HS-27A (cell line): Measurements from ENCODE around the gene MAPKAPK2.
"Not testable (repeated sequence)": the region's sequence is repeated elsewhere in the genome, so short reads cannot be mapped to it uniquely, and the experiment has no call there.

ENCODE experiments used
- DNase-seq: peaks from one replicate; pipeline ENCODE4 v3.0.0-alpha.2; 2012; ENCODE audit warnings: low read depth, missing footprints

The MAPKAPK2 gene

DNA sequence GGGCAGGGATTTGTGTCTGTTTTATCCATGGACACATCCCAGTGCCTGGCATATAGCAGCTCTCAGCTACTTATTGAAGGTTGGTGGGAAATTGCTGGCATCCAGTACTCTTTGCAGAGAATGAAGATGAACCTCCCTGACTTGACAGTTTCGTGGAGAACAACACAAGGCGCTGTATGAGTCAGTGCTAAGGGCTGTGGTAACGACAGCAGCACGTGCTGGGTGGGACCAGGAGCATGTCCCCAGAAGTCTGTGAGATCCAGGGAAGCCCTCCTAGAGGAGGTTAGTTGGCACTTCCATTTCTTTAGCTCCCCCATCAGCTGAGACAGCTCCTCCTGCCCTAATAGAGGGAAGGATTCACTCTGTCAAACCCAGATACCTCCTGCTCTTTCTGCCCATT, 60.0 kb downstream of the MAPKAPK2 start:
- no peak for DNase-seq

DNA sequence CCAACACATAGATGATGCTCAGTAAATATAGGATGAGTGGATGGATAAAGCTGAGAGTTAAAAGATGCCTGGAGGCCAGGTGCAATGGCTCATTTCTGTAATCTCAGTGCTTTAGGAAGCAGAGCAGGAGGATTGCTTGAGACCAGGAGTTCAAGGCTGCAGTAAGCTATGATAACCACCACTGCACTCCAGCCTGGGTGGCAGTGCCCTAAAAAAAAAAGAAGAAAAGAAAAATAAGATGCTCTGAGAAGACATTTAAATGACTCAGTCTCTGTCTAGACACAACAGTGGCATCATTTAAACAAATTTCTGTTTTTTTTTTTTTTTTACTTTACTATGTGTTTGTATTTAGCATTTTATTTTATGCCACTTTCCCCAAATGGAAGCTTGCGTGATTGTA, 60.6 kb downstream of the MAPKAPK2 start:
- no peak for DNase-seq

DNA sequence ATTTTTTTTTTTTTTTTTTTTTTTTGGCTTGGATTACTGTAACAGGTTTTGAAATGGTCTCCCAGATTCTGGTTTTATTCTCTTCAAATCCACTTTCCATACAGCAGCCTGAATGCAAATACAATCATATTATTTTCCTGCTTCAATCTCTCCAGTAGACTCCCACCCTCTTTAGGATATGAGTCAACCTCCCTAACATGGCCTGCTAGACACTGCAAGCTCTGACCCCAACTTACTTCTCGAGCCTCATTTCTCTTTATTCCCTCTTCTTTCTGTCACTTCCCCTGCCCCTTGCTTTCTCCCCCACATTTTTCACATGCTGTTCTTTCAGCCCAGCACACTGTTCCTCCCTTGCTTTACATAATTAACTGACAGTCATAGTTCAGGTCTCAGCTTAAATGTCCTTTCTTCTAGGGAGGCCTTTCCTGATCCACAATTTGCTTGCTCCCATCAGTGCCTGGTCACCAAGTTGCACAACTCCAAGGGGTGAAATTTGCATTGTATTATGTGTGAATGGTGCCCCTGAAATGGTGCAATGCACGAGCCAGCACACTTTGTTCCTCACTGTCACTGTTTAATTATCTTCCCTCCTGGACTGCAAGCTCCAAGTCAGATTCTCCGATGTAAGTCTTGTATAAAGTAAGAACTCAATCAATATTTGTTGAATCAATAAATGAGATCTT, 63.8 kb downstream of the MAPKAPK2 start:
- DNase-seq = no peak

DNA sequence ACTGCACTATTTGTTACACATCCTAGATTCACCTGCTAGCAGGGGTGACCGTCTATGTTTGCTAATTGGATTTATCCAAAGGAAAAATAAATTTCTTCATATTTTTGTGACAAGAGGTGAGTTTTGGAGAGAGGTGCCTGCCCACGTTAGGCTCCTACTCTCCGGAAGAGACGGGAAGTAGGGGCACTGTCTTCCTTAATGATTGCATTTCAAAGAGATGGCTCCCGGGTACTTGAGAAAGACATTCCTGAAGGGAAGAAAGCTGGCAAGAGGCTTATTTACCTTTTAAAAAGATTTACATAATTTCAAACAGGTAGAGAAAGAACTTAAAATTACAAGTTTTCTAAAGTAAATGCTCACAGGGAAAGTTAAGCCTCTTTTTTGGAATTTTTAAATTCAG, 67.2 kb downstream of the MAPKAPK2 start:
- no peak for DNase-seq

DNA sequence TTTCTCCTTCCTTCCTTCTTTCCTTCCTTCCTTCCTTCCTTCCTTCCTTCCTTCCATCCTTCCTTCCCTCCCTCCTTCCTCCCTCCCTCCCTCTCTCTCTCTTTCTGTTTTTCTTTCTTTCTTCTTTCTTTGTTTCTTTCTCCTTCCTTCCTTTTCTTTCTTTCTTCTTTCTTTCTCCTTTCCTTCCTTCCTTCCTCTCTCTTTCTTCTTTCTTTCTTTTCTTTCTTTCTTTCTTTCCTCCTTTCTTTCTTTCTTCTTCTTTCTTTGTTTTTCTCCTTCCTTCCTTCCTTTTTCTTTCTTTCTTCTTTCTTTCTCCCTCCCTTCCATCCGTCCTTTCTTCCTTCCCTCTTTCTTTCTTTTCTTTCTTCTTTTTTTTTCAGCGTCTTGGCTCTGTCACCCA, 67.8 kb downstream of the MAPKAPK2 start:
- DNase-seq = no peak

DNA sequence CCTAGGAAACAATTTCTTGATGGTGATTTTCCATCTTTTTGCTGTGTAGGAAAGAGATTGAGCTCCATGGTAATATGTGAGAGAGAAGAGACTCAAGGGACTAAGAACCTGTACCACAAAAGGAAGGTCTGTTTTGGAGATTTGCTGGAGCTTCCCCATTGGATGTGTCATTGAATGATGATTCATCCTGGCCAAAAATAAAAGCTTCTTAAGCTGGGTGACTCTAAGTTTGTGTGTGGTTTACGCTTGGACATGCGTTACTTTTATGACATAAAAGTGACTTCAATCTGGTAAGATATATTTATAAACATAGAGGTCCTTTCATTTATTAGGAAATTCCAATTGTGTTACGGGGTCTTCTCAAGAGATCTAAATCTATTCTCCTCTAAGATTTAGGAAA, 68.4 kb downstream of the MAPKAPK2 start:
- no peak for DNase-seq

DNA sequence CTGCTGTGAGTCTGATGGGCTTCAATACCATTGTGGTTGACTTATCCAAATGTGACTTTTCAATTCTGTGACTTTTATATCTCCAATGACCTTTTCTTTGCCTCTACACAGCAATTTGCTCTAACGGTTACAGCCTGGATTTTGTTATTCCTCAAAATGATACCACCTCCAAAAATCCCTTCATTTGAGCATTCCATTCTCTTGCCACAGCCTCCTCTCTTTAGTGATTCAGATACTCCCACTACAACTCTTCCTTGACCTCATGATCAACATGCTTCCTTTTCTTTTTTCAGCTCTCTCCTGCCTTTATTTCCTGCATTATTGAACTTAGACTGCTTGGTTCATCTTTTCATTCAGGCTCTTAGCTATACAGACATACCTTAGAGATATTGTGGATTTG, 69.3 kb downstream of the MAPKAPK2 start:
- no peak for DNase-seq

DNA sequence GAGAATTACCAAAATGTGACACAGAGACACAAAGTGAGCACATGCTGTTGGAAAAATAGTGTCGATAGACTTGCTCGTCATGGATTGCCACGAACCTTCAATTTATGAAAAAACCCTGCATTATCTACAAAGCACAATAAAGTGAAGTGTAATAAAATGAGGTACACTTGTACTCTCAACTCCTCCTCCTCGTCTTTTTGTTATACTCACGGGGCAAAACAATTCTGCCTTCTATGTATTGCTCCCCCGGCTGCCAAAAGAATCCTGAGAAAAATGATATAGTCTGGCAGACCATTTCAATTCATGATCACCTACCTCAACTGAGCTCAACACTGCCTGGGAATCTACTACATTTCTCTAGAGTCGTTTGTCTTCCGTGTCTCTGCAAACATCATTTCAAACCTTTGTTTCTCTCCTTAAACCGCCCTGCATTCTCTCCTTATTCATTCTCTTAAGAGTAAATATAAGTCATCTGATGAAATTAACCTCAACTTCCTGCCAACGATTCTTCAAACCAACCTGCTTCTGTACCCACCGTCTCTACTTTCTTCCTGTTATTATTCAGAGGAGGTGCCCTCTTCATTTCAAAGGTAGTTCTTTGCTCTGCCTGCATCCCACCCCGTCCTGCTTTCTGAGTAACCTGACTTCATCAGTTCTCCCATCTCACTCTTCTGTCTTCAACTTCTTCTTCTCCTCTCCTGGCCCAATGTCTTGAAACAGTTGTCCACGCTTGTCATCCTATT, 73.0 kb downstream of the MAPKAPK2 start:
- no peak for DNase-seq

DNA sequence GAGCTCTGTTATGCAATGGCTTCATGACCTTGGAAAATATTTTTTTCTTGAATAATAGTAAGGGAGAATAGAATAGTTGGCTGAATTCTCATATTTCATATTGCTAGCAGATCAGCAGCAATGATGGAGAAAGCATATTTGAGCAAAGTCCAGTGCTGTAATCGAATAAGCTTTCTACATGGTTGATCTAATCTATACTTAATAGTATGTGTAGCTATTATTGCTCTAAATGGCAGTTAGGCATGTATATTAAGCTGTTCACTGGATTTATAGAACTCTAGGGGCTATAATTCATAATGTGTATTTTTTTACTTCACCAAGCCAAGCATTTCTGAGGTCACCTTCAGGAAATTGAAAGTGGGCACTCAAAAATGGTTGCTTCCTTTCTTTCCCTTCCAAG, 75.9 kb downstream of the MAPKAPK2 start:
- no peak for DNase-seq

DNA sequence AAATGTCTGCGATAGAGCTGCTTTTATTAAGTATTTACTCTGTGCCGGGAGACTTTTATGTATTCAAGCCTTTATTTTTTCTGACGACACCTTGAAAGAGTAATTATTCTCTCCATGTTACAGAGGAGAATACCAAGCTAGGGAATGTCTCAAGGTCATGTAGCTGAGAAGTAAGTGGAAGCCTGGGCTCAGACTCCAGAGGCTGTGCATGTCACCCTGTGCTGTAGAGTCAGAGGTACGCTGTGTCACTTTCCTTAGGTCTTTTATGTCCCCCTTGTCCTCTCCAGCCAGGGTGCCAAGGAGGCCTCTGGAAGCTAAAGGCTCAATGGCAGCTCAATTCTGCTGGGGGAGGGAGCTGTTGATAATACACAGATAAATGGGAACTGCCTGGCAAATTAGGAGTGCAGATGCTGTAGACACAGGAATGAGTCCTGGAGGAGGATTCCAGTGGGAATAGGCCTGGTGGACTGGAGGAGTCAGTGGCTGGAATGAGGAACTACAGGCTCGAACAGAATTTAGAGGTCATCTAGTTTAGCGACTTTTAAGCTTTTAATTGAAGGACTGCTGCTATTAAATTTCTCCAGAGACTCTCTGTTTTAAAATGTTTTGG, 76.6 kb downstream of the MAPKAPK2 start:
- DNase-seq = no peak

DNA sequence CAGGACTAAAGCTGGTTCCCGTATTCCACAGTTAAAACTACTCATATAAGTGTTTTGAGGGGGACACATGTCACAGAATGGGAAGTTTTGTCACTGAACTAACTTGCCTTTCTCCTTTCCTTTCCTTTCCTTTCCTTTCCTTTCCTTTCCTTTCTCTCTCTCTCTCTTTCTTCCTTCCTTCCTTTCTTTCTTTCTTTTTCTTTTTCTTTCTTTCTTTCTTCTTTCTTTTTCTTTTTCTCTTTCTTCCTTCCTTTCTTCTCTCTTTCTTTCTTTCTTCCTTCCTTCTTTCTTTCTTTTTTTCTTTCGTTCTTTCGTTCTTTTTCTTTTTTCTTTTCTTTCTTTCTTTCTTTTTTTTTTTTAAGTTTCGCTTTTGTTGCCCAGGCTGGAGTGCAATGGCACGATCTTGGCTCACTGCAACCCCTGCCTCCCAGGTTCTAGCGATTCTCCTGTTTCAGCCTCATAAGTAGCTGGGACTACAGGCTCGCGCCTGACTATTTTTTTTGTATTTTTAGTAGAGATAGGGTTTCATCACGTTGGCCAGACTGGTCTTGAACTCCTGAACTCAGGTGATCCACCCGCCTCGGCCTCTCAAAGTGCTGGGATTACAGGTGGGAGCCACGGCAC, 78.1 kb downstream of the MAPKAPK2 start:
- not testable (repeated sequence) for DNase-seq

DNA sequence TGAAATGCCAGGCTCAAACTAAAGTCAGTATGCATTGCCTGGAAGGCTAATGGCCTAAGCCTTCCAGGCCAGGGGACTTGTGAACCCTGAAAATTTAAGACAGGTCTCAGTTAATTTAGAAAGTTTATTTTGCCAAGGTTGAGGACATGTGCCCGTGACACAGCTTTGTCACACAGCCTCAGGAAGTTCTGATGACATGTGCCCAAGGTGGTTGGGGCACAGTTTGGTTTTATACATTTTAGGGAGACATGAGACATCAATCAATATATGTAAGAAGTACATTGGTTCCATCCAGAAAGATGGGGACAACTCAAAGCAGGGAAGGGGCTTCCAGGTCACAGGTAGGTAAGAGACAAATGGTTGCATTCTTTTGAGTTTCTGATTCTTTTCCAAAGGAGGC, 81.1 kb downstream of the MAPKAPK2 start:
- not testable (repeated sequence) for DNase-seq

DNA sequence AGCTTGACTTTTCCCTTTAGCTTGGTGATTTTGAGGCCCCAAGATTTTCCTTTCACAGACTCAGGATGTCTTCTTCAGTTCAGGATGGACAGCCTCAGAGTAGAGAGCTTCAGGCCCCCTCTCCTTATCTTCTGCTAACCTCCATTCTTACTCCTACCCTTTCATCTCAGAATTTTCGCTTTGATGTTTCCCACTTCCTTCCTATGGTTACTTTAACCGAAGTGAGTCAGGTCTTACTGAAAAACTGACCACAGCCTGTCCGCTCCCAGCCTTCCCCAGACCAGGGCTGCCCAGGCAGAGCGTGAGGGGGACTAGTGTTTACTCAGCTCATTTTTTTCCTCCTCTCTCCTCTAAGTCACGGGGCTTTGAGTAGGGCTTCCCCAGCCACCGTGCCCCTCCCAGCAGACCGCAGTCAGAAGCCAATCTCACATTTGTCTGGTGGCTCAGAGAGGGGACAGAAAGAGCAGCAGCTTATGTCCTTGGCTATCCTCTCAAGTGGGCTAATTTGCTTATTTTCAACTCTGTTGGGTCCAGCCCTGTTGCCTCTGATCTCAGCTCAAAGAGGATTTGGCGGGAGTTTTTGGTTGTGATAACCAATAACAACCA, 81.6 kb downstream of the MAPKAPK2 start:
- DNase-seq = peak; percentile 45

DNA sequence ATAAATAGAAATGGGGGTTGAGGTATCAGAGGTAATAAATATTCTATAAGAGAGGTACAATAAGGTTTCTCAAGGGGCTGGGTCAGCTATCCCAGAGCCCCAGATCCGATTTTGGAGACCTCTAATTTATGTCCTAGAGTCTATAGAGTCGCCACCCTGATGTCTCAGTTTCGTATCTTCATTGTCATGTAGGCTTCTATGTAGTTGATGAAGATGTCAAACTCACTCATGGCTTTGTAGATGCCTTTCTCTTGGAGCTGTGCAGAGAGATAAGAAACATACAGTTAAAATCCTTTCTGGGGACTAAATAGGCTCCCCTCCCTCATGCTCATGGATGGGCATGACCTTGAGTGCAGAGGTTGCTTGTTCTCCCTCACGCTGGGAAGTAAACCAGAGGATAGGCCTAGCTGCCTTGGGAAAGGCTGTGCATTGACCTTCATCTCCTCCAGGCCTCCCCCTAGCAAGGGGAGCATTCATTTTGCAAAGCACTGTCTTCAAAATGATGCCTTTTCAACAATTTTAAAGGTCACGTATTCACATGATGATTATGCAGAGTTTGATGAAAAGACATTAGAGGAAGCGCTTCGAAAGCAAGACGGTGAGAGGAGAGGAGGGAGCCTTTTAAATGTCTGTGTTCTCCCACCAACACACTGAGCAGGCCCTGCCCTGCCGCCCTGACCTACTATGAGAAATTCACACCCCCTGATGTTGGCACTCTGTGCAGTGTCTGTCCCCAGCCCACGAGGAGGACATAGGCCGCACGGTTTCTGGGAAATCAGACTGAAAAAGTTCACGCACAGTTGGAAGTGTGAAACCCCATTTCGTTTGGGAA, 84.0 kb downstream of the MAPKAPK2 start:
- DNase-seq = no peak

DNA sequence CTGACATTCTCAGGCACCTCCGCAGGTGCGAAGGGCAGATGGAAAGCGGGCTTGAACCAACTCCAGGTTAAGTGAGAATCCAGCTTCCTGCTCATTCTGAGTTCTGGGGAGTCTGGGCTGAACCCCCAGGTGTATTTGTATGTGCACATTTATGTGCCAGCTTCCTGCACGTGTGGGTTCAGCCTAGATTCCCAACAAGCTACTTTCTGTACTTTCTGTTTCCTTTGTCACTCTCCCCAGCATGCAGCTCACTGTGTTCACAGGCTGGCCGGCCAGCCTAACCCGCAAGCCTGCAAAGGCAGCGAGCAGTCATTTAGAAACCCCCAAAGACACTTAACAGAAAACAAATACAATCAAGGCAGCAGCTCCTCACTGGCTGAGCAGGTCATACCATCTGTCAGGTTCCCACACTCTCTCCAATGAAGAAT, 84.6 kb downstream of the MAPKAPK2 start:
- no peak for DNase-seq

DNA sequence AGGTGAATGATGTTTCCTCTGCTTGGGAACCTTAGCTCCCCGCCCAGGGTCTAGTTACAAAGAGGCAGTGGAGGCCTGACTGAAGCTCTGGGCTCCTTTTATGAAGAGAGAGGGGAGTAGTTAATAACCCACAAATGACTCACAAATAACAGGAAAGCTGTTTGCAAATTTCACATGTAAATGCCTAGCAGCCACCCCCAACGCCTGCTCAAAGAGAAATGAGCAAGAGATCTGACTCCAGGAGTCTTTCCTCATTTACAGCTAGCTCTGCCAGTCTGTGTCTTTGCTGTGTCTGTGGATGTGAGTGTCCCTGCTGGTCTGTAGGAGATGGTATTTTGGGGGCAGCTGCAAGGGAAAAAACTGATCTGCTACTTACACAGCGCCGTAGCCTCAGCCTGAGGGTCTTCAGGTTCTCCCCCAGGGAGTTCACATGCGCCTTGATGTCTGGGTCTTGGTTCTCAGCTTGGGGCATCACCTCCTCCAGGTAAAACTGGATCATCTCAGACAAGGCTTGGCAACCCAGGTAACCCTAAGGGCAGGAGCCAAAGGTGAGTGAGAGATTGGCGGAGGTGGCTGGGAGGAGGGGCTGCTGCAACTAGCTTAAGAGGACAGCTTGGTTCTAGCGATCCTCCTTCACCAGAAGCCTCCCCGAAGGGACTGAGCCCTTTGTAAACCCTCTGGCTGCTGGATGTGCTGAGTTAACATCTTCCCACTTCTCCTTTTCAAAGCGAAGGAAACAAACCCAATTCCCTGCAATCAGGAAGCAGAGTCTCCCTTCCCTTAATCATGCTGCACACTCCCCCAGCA, 86.0 kb downstream of the MAPKAPK2 start, which contains the start of gene IL19:
TSS of gene IL19 (plus strand) at position 243 of the 807 bp plus-strand sequence. CDS start 65,890 bp downstream, outside the sequence.
- DNase-seq = no peak

DNA sequence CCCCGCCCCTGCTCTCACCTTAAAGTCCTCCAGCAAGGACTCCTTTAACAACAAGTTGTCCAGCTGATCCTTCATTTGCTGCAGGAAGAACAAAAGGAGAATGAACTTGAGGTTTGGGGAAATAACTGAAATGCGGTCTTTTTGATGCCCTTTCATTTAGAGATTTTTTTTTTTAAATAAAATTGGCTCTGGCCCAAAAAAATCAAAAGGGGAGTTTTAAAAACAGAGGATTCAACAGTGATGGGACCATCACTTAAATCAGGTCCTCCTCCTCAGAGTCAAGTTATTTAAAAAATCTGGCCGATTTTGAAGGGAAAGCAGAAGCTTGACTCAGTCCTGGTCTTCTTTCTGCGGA, 86.6 kb downstream of the MAPKAPK2 start:
- DNase-seq = no peak

DNA sequence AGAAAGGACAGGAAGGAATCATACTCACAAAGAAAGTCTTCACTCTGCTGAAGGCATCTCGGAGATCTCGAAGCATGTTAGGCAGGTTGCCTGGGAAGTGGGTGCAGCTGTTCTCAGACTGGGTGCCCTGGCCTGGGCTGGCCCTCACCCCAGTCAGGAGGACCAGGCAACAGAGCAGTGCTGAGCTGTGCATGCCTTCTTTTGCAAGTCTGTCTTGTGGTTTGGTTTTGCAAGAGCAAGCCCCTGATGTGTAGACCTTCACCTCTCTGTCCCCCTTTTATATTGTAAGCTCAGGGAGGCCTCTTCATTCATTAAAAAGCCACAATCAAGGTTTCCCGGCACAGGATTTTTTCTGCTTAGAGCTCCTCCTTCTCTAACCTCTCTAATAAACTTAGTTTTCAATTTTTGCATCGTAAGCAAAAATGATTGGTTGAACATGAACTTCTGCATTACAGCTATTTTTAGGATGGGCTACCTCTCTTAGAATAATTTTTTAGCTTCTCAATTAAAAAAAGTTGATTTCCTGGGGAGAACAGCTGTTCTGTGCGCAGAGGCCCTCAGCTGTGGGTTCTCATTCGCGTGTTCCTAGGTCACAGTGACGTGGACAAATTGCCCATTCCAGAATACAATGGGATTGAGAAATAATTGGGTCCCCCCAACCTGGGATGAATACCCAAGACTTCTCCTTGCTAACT, 87.7 kb downstream of the MAPKAPK2 start, which contains the start of gene IL10:
TSS of gene IL10 (minus strand) at position 252 of the 695 bp plus-strand sequence. CDS start at position 193, 59 bp downstream.
- DNase-seq = no peak

DNA sequence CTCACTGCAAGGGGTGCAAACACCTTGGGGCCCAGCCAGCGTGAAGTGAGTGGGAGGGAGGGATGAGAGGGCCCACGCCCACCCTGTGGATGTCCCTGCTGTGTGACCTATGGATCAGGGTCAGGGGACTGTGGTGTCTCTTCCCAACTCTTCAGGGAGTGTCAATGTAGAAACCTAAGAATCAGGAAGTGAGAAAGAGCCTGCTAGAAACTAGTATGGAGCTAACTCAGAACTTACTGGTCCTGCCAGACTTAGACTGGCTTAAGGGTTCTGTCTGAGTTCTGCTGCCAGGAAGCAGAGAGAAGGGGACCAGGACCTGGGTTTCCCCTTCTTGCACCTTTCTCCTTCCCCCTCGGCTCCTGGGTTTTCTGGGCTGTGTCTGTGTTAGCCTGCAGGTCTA, 89.4 kb downstream of the MAPKAPK2 start:
- DNase-seq = no peak

DNA sequence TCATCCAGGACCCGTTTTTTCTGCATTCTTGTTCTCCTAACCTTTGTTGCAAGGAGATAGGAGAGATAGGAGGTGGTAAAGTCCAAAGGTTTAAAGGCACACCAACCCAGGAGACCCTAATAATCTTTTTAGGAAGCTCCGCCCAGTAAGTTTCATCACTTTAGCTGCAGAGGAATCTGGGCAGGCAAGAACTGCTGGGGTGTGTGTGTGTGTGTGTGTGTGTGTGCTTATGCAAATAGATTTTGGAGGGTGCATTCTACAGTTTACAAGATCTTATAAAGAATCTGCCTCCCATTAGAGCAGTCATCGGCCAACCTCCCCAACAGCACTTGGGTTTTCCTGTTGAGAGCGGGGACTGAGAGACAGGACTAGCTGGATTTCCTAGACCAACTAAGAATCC, 91.5 kb downstream of the MAPKAPK2 start:
- no peak for DNase-seq
